Measurements from ENCODE around the gene SUMO2.

Gene SUMO2

DNA sequence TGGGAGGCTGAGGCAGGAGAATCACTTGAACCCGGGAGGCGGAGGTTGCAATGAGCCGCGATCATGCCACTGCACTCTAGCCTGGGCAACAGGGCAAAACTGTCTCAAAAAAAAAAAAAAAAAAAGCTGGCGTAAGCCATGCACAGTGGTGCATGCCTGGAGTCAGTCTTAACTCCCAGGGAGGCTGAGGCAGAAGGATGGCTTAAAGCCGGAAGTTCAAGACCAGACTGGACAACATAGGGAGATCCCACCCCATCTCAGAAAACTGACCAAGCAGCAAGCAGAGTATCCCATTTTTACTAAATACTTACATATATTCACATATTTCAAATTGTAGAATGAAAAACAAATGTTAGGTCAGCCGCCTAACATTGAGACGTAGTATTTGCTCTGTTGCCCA is 55.8 kb downstream of the SUMO2 start:
- DNase-seq (ENCODE audit: extremely low spot score) = no peak
- CTCF ChIA-PET = interaction anchor here (2.3 to 17.2 kb wide), 2 partner anchors 9 to 21 kb away, joined by 6 to 338 read pairs; partner anchors contain the start of gene ARMC7
- POLR2A ChIA-PET = interaction anchor here (0.7 kb wide), 1 partner anchor 72 kb away, joined by 3 read pairs; no protein-coding TSS in a partner anchor
- TF ChIP-seq, protein P1, sequence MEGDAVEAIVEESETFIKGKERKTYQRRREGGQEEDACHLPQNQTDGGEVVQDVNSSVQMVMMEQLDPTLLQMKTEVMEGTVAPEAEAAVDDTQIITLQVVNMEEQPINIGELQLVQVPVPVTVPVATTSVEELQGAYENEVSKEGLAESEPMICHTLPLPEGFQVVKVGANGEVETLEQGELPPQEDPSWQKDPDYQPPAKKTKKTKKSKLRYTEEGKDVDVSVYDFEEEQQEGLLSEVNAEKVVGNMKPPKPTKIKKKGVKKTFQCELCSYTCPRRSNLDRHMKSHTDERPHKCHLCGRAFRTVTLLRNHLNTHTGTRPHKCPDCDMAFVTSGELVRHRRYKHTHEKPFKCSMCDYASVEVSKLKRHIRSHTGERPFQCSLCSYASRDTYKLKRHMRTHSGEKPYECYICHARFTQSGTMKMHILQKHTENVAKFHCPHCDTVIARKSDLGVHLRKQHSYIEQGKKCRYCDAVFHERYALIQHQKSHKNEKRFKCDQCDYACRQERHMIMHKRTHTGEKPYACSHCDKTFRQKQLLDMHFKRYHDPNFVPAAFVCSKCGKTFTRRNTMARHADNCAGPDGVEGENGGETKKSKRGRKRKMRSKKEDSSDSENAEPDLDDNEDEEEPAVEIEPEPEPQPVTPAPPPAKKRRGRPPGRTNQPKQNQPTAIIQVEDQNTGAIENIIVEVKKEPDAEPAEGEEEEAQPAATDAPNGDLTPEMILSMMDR (IDR thresholded peaks at IDR 0.05; ENCODE audit: control extremely low read depth, extremely low read depth, low read depth, missing control alignments) = no peak

DNA sequence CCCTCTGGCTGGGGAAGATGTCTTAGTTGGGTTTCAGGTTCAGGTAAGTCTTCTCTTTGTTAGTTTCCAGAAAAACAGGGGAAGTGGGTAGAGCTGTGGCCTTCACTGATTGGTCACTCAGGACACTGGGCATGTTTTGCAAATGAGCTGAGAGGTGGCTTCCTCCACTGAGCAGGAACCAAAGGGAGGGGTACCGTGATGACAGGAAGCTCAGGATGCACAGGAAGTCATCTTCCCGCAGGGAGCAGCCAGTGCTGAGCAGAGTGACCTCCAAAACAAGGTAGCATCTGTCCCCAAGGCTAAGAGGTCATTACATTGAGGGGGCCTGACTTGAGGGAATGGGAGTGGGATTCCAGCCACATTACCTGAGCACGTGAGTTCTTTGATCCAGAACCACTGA is 56.8 kb downstream of the SUMO2 start:
- CTCF ChIA-PET = interaction anchor here (1.0 to 17.2 kb wide), 4 partner anchors 4 to 76 kb away, joined by 5 to 338 read pairs (median 172); partner anchors contain the start of genes ARMC7 and NT5C
- peak; percentile 42 for DNase-seq (ENCODE audit: extremely low spot score)
- TF ChIP-seq, protein P1 (IDR thresholded peaks at IDR 0.05; ENCODE audit: control extremely low read depth, extremely low read depth, low read depth, missing control alignments) = no peak
- POLR2A ChIA-PET = interaction anchor here (1.3 kb wide), 1 partner anchor 11 kb away, joined by 6 read pairs; no protein-coding TSS in a partner anchor

DNA sequence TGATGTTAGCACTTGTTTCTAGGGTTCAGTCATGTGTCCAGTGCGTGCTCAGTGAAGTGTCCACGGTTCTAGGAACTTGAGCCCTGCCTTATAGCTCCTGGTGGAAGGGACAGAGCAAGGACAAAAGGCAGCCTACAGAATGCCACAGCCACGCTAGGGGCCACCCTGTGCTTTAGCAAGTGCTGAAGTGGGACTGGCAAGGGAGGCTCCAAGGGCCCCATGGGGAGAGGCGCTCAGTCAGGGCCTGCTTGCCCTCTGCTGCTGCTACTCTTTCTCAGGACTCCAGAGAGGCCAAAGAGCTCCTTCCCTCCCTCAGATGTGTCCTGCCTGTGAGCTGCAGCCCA is 58.0 kb downstream of the SUMO2 start:
- CTCF ChIA-PET = interaction anchor here (1.2 to 17.2 kb wide), 6 partner anchors 5 to 163 kb away, joined by 4 to 338 read pairs (median 6); partner anchors contain the start of genes ARMC7 and NT5C
- no peak for DNase-seq (ENCODE audit: extremely low spot score)
- POLR2A ChIA-PET = interaction anchor here (1.3 kb wide), 1 partner anchor 10 kb away, joined by 6 read pairs; no protein-coding TSS in a partner anchor
- TF ChIP-seq, protein P1 (IDR thresholded peaks at IDR 0.05; ENCODE audit: control extremely low read depth, extremely low read depth, low read depth, missing control alignments) = no peak

DNA sequence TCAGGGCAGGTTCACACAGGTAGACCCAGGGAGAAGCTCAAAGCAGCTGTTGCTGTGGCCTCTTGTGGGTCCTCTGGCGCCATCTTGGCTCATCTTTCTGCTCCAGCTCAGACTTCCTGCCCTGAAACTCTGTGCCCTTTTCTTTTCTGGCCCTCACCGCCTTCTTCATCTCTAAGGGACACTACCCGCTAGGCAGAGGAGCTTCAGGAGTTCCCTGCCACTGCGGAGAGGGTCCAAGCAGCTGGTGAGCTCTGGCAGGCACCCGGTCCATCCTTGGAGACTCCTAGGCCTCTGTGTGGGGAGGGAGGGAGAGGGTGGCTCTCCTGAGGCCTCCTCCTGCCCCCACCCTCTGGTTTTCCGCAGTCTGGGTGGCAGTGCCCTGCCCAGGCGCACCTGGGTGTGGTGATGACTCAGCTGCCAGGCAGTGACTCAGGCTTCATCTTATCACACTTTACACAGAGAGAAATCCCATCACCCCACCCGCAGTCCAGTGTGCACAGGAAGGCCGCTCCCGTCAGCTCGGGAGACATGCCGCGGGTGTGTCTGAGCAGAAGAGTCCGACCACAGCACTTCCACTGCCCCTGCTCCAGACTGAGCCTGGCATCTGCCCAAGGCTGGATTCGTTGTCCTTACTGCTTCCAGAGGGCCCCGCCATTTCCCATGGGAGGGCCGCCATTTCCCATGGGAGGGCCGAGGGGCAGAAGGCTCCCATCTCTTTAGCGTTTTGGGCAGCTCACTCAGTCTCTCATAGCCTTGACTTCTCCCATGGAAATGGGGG is 58.5 kb downstream of the SUMO2 start:
- CTCF ChIA-PET = interaction anchor here (1.2 to 17.2 kb wide), 6 partner anchors 6 to 163 kb away, joined by 4 to 338 read pairs (median 6); partner anchors contain the start of genes ARMC7 and NT5C
- no peak for DNase-seq (ENCODE audit: extremely low spot score)
- TF ChIP-seq, protein P1 (IDR thresholded peaks at IDR 0.05; ENCODE audit: control extremely low read depth, extremely low read depth, low read depth, missing control alignments) = no peak
- POLR2A ChIA-PET = interaction anchor here (0.6 to 0.8 kb wide), 2 partner anchors 8 to 10 kb away, joined by 3 read pairs; no protein-coding TSS in a partner anchor

DNA sequence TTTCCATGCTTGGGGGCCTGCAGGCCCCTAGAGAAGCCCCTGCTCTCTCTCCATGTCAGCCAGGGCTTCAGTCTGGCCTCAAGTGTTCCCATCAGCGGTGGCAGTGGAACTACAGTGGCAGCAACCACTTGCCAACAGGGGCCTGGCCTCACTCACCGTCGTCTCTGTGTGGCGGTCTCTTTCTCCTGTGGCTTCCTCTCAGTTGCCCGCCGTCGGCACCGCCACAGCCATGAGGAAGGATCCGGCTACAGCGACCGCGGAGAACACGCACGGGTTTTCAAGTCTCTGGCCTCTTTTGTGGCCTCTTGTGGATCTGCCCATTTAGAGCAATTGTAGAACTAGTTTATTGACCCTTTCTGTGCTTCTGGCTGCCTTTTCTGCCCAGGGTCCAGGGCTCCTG is 64.5 kb downstream of the SUMO2 start:
- ChIA-PET CTCF (interaction anchor here (1.1 to 16.9 kb wide), 5 partner anchors 12 to 84 kb away, joined by 3 to 338 read pairs (median 103); partner anchors contain the start of gene NT5C), POLR2A (no interaction called here)
- TF ChIP-seq, protein P1 (IDR thresholded peaks at IDR 0.05; ENCODE audit: control extremely low read depth, extremely low read depth, low read depth, missing control alignments) = no peak
- no peak for DNase-seq (ENCODE audit: extremely low spot score)

DNA sequence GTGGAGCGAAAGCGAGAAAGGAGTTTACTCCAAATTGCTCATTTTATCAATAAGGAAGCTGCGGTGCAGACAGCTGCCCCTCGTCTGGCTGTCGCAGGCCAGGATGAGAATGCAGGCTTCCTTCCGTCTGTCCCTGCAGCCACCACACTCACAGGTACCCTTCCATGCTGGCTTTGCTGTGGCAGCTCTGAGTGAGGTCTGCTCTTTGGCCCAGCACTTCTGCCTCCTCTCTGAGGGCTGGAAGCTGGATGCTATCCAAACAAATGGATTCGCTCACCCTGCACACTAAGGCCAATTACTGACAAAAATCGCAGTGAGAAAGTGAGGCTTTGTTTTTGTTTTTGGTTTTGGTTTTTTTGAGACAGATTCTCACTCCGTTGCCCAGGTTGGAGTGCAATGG is 66.0 kb downstream of the SUMO2 start:
- POLR2A ChIA-PET = no interaction called here
- DNase-seq (ENCODE audit: extremely low spot score) = no peak
- TF ChIP-seq, protein P1 (IDR thresholded peaks at IDR 0.05; ENCODE audit: control extremely low read depth, extremely low read depth, low read depth, missing control alignments) = no peak
- CTCF ChIA-PET = interaction anchor here (1.3 to 16.9 kb wide), 7 partner anchors 13 to 155 kb away, joined by 3 to 338 read pairs (median 103); partner anchors contain the start of genes MIF4GD, NT5C and NUP85

All from GM10248 (cell line).